Transverse colon (tissue), 4 donors: ENCODE results near the gene TUBE1.

Experiments
- CTCF ChIP-seq, 5 experiments: fragments of 200-600 bp in 3 of 5; fragments of 450-650 bp in 2 of 5; sonication (generic) in 3 of 5; IDR thresholded peaks; 1 replicate in 2 of 5; 2 replicates in 3 of 5; pipeline ENCODE4 v1.5.1; 2016 to 2017; ENCODE audit warnings: antibody characterized with exemption in 5 of 5, inconsistent platforms in 3 of 5, mild to moderate bottlenecking in 2 of 5, moderate library complexity in 1 of 5
- POLR2AphosphoS5 ChIP-seq, 3 donors: sonication (generic); formaldehyde crosslinking; IDR thresholded peaks; one replicate each; pipeline ENCODE4 v1.6.1; 2016; ENCODE audit warnings: antibody characterized with exemption in 3 of 3

GRCh38 chr6:112081569-112081968 is 5.7 kb downstream of the TUBE1 start:
- TF ChIP-seq CTCF (IDR thresholded peaks at IDR 0.05) (no peak), POLR2AphosphoS5 (IDR thresholded peaks at IDR 0.05) (no peak)
